NCI-H345 treated with DMSO at 0.1 percent for 48 hours (cell line): Measurements from ENCODE around the gene PRR35.

ENCODE experiments used
- DNase-seq: peaks from one replicate; lab custom pipeline; 2025; ENCODE audit not compliant: unreplicated experiment; lab: John Stamatoyannopoulos, UW

The PRR35 gene

DNA sequence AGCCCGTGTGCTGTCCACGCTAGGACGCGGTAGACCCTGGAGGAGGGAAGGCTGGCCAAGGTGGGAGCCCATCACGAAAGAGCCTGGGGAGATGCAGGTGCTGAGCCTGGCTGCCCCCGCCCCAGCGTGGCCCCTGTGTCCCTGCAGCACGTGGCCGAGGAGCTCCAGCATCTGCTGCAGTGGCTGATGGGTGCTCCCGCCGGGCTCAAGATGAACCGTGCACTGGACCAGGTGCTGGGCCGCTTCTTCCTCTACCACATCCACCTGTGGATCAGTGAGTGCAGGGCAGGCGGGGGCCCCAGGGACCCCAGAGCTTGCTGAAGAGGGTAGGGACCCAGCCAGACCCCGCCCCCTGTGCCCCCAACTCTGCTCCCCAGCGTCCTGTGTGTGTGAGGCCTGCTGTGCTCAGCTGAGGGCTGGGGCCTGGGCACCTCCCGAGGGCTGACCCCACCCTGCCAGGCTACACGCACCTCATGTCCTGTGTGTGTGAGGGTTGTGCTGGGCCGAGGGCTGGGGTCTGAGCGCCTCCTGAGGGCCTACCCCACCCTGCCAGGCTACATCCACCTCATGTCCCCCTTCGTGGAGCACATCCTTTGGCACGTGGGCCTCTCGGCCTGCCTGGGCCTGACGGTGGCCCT is 18.2 kb downstream of the PRR35 start:
- DNase-seq, result no peak

- DNase-seq, result no peak
Measured at GRCh38 chr16:578870-579405, 18.7 kb downstream of the PRR35 start.

GRCh38 chr16:580141-580945 is 20.1 kb downstream of the PRR35 start:
- DNase-seq, result no peak

GRCh38 chr16:580946-581498 is 20.8 kb downstream of the PRR35 start:
- DNase-seq, result no peak

GRCh38 chr16:582218-582613 is 22.0 kb downstream of the PRR35 start:
- no peak for DNase-seq

DNA sequence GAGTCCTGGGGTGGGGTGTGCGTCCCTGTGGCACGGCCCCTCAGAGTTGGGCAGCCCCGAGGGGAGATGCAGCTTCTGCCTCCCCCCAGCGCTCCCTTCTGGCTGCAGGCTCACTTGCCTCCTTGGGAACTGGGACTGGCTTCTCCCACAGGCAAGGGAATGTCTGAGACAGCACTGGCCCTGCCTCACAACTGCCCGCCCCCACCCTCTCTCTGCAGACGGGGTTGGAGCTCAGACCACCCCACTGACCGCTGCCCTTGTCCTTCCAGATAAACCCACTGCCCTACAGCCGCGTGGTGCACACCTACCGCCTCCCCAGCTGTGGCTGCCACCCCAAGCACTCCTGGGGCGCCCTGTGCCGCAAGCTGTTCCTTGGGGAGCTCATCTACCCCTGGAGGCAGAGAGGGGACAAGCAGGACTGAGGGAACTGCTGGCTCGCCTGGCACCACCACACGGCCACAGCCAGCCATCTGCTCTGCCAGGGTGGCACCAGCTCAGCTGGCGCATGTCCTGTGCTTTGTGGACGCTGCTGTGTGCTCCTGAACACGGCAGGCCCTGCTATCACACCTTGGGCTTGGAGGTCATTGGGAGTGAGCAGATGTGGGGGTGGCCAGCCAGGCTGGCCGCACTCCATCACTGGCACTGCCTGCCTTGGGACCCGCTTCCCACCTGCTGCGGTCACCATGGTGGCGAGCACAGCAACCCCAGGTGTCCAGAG is 22.6 kb downstream of the PRR35 start:
- DNase-seq, result no peak

- no peak for DNase-seq
Measured at GRCh38 chr16:583470-583814, 23.2 kb downstream of the PRR35 start.

GRCh38 chr16:583815-584591 is 23.8 kb downstream of the PRR35 start:
- DNase-seq, result no peak

GRCh38 chr16:585351-585750 is 25.2 kb downstream of the PRR35 start:
- no peak for DNase-seq

DNA sequence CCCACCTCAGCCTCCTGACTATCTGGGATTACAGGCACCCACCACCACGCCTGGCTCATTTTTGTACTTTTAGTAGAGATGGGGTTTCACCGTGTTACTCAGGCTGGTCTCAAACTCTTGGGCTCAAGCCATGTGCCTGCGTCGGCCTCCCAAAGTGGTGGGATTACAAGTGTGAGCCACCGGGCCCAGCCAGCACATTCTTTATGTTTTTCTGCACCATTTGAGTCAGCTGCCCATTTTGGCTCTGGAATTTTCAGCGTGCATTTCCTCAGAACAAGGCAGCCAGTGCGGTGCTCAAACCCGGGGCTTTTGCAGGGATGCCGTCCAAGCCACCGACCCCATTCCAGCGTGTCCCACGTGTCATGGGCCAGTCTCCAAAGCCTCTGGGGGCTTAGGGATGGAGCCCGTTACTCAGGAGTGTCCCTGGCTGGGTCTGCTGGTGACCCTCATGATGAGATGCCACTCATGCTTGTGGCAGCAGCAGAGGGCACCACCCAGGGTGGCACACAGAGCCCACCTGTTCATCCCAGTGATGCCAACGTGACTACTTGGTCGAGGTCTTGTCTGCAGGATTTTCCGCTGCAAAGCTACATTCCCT is 26.0 kb downstream of the PRR35 start:
- no peak for DNase-seq

GRCh38 chr16:586645-587590 is 26.7 kb downstream of the PRR35 start:
- DNase-seq, result no peak

- DNase-seq, result no peak
Measured at GRCh38 chr16:588639-588888, 28.4 kb downstream of the PRR35 start.

- peak; percentile 85 for DNase-seq
Measured at GRCh38 chr16:588889-589657, 28.9 kb downstream of the PRR35 start.

DNA sequence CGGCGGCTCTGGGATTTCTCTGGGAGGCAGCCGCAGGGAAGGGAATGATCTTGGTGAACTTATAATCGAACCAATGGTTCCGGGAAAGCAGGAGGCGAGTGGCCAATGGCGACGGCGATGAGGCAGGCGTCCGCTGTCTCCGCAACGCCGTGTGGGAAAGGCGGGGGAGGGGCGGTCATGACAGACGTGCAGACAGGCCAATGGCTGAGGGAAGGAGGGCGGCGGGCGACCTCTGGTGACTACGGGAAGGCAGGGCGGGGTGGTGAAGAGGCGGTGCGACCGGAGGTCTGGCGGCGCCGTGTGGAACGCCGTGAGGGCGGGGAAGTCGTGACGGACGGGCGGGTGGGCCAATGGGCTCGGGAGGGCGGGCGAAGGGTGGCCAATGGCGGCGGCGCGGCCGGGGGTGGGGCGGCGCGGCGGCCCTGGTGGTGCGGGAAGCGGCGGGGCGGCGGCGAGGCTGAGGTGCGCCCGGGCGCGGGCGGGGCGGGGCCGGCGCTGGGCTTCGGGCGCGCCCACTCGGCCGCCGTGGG is 29.5 kb downstream of the PRR35 start, which contains the start of gene RAB40C:
RAB40C (plus strand) TSS at position 409 of the 530 bp plus-strand sequence. CDS start 226 bp downstream, outside the sequence.
- peak; percentile 81 for DNase-seq

- no peak for DNase-seq
Measured at GRCh38 chr16:590188-590814, 30.1 kb downstream of the PRR35 start.

- DNase-seq, result no peak
Measured at GRCh38 chr16:590815-591200, 30.6 kb downstream of the PRR35 start.

DNA sequence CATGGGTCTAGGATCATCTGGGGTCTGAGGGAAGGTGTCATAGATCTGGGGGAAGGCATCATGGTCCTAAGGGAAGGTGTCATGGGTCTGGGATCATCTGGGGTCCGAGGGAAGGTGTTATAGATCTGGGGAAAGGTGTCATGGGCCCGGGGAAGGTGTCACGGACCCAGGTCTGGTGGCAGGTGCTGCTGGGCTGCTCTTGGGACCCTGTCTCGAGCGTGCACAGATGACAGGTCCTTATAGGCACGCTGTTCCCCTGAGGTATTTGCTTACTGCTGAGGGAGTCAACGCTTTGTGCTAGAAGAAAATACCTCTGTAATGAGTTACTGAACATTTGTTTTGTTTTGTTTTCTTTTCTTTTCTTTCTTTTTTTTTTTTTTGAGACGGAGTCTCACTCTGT is 31.0 kb downstream of the PRR35 start:
- DNase-seq, result no peak
